ENCODE data around the gene AIPL1. TPM values are rescaled to one million over a fixed set of nuclear protein-coding genes. Genes with fewer than 3 reads are reported as not detected.

The AIPL1 gene
- total RNA-seq, 1 donor from 2014 or later: not detected

DNA sequence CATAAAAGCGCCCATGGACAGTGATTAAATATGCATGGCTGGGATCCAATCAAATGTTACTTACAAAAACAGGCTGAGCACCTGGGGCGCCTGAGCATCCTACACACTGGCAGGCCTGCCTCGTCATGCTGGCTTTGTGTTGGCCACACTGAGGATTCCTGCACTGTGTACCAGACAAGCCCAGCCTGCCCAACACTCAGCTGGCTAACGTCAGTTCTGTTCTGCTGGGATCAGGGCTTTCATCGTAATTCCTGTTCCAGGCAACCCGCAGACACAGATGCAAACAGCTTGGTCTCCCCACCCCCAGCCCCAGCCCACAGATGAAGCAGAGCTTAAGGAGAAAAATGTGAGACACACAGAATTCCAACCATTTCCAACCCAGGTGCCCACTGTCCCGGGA lies 40.0 kb upstream of the AIPL1 start:
- no peaks in the 10 kb centered on the region for H3K36me3 ChIP-seq
- no peak overlapping the region for H3K4me3 ChIP-seq
- H3K27me3 ChIP-seq: no peaks in the 10 kb centered on the region
- no peaks in the 10 kb centered on the region for H3K9me3 ChIP-seq
- H3K27ac ChIP-seq: no peak overlapping the region
- DNase-seq (ENCODE audit: low spot score in 2 of 2): no peak
- H3K4me1 ChIP-seq: no peaks in the 10 kb centered on the region
- TF ChIP-seq, protein P1, sequence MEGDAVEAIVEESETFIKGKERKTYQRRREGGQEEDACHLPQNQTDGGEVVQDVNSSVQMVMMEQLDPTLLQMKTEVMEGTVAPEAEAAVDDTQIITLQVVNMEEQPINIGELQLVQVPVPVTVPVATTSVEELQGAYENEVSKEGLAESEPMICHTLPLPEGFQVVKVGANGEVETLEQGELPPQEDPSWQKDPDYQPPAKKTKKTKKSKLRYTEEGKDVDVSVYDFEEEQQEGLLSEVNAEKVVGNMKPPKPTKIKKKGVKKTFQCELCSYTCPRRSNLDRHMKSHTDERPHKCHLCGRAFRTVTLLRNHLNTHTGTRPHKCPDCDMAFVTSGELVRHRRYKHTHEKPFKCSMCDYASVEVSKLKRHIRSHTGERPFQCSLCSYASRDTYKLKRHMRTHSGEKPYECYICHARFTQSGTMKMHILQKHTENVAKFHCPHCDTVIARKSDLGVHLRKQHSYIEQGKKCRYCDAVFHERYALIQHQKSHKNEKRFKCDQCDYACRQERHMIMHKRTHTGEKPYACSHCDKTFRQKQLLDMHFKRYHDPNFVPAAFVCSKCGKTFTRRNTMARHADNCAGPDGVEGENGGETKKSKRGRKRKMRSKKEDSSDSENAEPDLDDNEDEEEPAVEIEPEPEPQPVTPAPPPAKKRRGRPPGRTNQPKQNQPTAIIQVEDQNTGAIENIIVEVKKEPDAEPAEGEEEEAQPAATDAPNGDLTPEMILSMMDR (IDR thresholded peaks at IDR 0.05): no peak
- intact Hi-C loops (cut with DNase I): no loop called here

- Histone ChIP-seq H3K4me3 (no peak overlapping the region), H3K4me1 (no peaks in the 10 kb centered on the region), H3K27ac (no peak overlapping the region), H3K9me3 (no peaks in the 10 kb centered on the region), H3K36me3 (no peaks in the 10 kb centered on the region), H3K27me3 (no peaks in the 10 kb centered on the region)
- TF ChIP-seq, protein P1 (IDR thresholded peaks at IDR 0.05): no peak
- intact Hi-C loops (cut with DNase I): no loop called here
- DNase-seq (ENCODE audit: low spot score in 2 of 2): no peak
Observed at GRCh38 chr17:6474376-6474775, 39.5 kb upstream of the AIPL1 start.

GRCh38 chr17:6473128-6473767 lies 38.3 kb upstream of the AIPL1 start:
- intact Hi-C loops (cut with DNase I): no loop called here
- TF ChIP-seq, protein P1 (IDR thresholded peaks at IDR 0.05): peak; percentile 70 to 88 (median 87)
- H3K27ac ChIP-seq: no peak overlapping the region
- H3K27me3 ChIP-seq: no peaks in the 10 kb centered on the region
- no peak overlapping the region for H3K4me3 ChIP-seq
- H3K4me1 ChIP-seq: no peaks in the 10 kb centered on the region
- no peaks in the 10 kb centered on the region for H3K36me3 ChIP-seq
- DNase-seq (ENCODE audit: low spot score in 2 of 2): peak in 1 of 2 donors; percentile 81
- no peaks in the 10 kb centered on the region for H3K9me3 ChIP-seq

DNA sequence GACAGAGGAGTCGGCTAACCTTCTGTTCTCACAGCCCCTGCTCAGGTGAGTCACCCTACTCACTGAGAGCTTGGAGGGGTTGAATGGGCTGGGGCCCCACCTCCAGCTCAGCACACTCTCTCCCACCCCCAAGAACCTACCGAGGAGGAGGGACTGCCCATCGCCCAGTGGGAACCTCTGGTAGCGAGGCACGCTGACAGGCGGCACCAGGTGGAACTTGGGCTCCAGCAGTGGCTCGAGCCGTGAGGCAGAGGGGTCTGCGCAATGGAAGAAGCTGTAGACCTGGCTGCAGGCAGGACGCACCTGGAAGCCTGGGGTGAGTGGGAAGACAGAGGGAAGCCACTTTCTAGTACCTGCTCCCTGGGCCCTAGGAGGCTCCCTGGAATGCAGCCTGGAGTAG lies 37.6 kb upstream of the AIPL1 start:
- Histone ChIP-seq H3K4me1 (no peaks in the 10 kb centered on the region), H3K4me3 (no peak overlapping the region), H3K9me3 (peaks cover 0 to 2% of the 10 kb centered on the region in 2 donors), H3K27me3 (no peaks in the 10 kb centered on the region), H3K36me3 (no peaks in the 10 kb centered on the region), H3K27ac (no peak overlapping the region)
- TF ChIP-seq, protein P1 (IDR thresholded peaks at IDR 0.05): no peak
- intact Hi-C loops (cut with DNase I): no loop called here
- DNase-seq (ENCODE audit: low spot score in 2 of 2): no peak

DNA sequence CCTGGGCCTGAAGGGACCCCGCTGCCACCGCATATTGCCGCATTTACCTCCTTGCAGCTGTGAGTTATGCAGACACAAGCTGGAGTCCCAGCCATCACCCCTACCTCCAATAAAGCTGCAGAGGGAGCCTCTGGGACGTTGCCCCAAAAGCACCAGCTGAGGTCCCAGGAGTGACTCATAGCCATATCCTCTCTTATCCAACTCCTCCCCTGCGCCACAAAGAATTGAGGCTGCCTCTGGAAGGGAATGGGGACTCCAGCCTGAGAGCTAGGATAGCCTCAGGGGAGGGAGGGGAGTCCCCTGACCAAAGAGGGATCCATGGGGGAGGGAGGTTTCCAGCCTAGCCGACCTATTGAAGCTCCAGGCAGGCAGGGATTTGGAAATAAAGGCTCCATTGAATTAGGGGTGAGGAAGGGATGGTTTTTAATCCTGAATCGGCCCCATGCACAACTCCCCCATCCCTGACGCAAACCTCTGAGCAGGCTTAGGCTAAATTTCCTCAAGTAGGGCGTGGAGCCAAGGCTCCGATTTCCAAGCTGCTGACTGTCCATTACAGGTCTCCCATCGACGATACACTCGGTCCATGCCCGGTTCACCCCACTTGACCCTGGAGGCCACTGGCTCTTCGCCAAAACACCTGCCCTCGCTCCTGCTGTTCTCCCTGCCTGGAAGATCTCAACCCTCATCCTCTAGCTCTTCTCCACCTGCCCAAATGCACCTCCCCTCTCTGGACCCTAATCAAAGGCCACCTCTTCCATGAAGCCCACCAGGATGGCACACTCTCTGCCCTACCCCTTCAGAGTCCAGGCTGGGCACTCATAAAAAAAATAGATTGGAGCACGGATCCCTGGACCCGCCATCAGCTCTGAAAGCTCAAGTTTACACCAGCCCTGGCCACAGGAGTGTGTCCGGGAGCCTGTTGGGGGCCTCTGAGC lies 36.9 kb upstream of the AIPL1 start:
- no peak for DNase-seq (ENCODE audit: low spot score in 2 of 2)
- H3K27me3 ChIP-seq: no peaks in the 10 kb centered on the region
- H3K27ac ChIP-seq: no peak overlapping the region
- H3K4me3 ChIP-seq: no peak overlapping the region
- TF ChIP-seq, protein P1 (IDR thresholded peaks at IDR 0.05): no peak
- H3K36me3 ChIP-seq: no peaks in the 10 kb centered on the region
- intact Hi-C loops (cut with DNase I): no loop called here
- H3K9me3 ChIP-seq: peaks cover 0 to 3% of the 10 kb centered on the region in 2 donors
- H3K4me1 ChIP-seq: no peaks in the 10 kb centered on the region
